Epithelial cell of esophagus (primary cell): Measurements from ENCODE around the gene PSMB2.

Experiments
- DNase-seq: peaks from one replicate; pipeline ENCODE4 v3.0.0; 2010; ENCODE audit warnings: low read depth
- H3K4me3 ChIP-seq: 2 replicates; pipeline ENCODE4 v1.5.1; 2011; ENCODE audit warnings: mild to moderate bottlenecking, low read length, control low read depth
- CTCF ChIP-seq: IDR thresholded peaks from 2 replicates; pipeline ENCODE4 v1.5.1; 2011; ENCODE audit warnings: low read depth, mild to moderate bottlenecking, low read length, control low read depth, inconsistent platforms; ENCODE audit not compliant: insufficient read depth; ENCODE audit errors: missing control alignments

The PSMB2 gene

DNA sequence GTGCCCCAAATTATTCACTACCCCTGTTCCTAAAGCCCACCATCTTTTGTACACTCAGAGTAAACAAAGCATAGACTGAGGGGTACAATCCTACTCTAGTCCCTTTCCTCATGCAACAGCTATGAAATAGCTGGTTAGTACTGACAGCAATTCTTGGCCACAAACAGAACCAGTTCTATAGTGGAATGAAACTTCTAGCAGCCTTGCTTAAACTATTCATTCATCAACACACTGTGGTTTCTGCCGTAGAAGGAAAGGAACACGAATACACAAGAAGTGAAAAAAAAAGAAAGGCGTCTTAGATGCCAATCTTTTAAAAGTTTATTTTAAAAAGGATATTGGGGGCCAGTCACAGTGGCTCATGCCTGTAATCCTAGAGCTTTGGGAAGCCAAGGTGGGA lies 9.9 kb downstream of the PSMB2 start:
- no peak overlapping the region for H3K4me3 ChIP-seq
- DNase-seq: no peak
- TF ChIP-seq CTCF: no peak

GRCh38 chr1:35629051-35629450 lies 12.3 kb downstream of the PSMB2 start:
- no peak overlapping the region for H3K4me3 ChIP-seq
- DNase-seq: no peak
- TF ChIP-seq CTCF: no peak

GRCh38 chr1:35623832-35624231 lies 17.5 kb downstream of the PSMB2 start:
- no peak for TF ChIP-seq CTCF
- DNase-seq: no peak
- no peak overlapping the region for H3K4me3 ChIP-seq

DNA sequence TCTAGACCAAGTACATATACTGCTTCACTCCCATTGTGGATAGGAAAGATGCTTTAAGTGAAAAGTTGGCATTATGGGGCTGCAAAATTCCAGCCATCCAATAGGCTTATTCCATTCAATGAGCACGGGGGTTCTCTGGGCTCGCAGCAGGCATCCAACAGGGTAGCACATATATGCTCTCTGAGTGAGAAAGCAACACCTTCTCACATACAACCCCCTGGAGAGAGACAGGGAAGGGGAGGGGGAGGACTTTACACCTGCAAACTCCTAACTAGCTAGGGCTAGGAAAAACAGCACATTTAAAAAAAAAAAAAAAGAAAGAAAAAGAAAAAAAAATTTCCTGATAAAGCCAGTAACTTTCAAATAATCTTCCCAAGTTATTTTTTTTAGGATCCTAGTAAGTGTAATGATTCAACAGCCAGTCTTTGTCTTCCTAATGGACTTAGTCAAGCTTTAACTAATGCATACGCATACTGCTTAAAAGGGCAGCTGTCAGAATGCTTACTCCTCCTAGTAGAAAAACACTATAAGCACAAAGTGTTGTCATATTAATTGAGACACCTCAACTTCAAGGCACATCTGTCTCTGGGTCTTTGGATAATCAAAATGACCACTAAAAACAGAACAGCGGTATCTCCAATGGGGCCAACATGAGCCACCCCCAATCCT lies 18.7 kb downstream of the PSMB2 start:
- DNase-seq: no peak
- H3K4me3 ChIP-seq: no peak overlapping the region
- no peak for TF ChIP-seq CTCF

- no peak for TF ChIP-seq CTCF
- no peak for DNase-seq
- H3K4me3 ChIP-seq: no peak overlapping the region
Observed at GRCh38 chr1:35619237-35620121, 21.8 kb downstream of the PSMB2 start.

DNA sequence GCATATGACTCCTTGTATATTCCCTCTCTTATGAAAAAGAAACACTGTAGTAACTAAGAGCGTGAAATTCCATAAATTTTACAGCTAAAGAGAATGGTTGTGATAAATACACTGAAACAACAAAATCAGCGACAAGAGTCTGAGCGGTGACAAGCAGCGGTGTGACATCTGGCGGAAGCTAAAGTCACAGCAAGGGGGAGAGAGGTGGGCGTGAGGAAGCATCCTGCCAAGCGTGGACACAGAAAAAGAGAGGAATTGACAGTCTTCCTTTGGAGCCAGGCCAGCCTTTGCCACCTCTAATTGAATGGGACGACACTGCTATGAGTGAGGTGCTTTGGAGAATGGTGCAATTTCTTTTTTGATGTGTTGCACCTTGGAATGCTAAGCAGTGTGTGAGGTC lies 25.9 kb downstream of the PSMB2 start:
- no peak for TF ChIP-seq CTCF
- no peak overlapping the region for H3K4me3 ChIP-seq
- DNase-seq: no peak

DNA sequence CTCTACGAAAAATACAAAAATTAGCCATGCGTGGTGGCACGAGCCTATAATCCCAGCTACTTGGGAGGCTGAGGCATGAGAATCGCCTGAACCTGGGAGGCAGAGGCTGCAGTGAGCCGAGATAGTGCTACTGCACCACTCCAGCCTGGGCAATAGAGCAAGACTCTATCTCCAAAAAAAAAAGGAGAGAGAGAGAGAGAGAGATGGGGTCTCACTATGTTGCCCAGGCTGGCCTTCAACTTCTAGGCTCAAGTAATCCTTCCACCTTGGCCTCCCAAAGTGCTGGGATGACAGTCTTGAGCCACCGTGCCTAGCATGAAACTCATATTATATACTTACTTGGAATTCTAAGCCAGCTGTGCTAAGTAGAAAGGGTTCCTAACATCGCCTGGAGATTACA lies 29.7 kb downstream of the PSMB2 start:
- no peak for DNase-seq
- no peak overlapping the region for H3K4me3 ChIP-seq
- TF ChIP-seq CTCF: no peak
